ENCODE data around the gene ADCK1. TPM values are rescaled to one million over a fixed set of nuclear protein-coding genes. Genes with fewer than 3 reads are reported as not detected.

The ADCK1 gene
- total RNA-seq, 1 experiment from 2014 or later = 11.4 TPM

DNA sequence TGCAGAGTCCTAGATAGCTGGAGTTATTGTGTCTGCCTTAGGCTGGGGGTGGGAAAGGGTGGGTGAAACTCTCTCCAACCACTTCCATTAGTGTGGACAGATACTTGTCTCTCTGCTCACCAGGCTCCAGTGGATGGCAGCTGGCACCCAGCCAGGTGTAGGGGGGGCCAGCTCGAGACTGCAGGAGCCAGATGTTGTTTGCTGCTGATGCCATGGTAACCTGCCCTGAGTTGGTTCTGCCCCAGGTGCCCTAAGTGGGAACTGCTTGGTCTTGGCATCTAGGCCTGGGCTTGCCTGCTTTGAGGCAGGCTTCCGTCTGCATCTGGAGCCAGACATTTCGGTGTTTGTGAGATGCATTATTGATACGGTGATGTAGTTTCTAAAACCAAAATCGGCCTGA is 82.2 kb downstream of the ADCK1 start (continued):
- TF ChIP-seq, protein P1, sequence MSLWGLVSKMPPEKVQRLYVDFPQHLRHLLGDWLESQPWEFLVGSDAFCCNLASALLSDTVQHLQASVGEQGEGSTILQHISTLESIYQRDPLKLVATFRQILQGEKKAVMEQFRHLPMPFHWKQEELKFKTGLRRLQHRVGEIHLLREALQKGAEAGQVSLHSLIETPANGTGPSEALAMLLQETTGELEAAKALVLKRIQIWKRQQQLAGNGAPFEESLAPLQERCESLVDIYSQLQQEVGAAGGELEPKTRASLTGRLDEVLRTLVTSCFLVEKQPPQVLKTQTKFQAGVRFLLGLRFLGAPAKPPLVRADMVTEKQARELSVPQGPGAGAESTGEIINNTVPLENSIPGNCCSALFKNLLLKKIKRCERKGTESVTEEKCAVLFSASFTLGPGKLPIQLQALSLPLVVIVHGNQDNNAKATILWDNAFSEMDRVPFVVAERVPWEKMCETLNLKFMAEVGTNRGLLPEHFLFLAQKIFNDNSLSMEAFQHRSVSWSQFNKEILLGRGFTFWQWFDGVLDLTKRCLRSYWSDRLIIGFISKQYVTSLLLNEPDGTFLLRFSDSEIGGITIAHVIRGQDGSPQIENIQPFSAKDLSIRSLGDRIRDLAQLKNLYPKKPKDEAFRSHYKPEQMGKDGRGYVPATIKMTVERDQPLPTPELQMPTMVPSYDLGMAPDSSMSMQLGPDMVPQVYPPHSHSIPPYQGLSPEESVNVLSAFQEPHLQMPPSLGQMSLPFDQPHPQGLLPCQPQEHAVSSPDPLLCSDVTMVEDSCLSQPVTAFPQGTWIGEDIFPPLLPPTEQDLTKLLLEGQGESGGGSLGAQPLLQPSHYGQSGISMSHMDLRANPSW (CRISPR knock-in tag; conservative IDR thresholded peaks at IDR 0.05; ENCODE audit: low read depth) = no peak
- no peak for TF ChIP-seq SP1 (CRISPR knock-in tag; conservative IDR thresholded peaks at IDR 0.05)
- TF ChIP-seq GABPB1 (CRISPR knock-in tag; IDR thresholded peaks at IDR 0.05) = no peak
- TF ChIP-seq, protein P2, sequence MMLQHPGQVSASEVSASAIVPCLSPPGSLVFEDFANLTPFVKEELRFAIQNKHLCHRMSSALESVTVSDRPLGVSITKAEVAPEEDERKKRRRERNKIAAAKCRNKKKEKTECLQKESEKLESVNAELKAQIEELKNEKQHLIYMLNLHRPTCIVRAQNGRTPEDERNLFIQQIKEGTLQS (CRISPR knock-in tag; conservative IDR thresholded peaks at IDR 0.05) = no peak
- no peak for TF ChIP-seq ZNF121 (CRISPR knock-in tag; IDR thresholded peaks at IDR 0.05)
- TF ChIP-seq, protein P3, sequence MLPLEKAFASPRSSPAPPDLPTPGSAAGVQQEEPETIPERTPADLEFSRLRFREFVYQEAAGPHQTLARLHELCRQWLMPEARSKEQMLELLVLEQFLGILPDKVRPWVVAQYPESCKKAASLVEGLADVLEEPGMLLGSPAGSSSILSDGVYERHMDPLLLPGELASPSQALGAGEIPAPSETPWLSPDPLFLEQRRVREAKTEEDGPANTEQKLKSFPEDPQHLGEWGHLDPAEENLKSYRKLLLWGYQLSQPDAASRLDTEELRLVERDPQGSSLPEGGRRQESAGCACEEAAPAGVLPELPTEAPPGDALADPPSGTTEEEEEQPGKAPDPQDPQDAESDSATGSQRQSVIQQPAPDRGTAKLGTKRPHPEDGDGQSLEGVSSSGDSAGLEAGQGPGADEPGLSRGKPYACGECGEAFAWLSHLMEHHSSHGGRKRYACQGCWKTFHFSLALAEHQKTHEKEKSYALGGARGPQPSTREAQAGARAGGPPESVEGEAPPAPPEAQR (CRISPR knock-in tag; IDR thresholded peaks at IDR 0.05) = no peak
- TF ChIP-seq, protein P4, sequence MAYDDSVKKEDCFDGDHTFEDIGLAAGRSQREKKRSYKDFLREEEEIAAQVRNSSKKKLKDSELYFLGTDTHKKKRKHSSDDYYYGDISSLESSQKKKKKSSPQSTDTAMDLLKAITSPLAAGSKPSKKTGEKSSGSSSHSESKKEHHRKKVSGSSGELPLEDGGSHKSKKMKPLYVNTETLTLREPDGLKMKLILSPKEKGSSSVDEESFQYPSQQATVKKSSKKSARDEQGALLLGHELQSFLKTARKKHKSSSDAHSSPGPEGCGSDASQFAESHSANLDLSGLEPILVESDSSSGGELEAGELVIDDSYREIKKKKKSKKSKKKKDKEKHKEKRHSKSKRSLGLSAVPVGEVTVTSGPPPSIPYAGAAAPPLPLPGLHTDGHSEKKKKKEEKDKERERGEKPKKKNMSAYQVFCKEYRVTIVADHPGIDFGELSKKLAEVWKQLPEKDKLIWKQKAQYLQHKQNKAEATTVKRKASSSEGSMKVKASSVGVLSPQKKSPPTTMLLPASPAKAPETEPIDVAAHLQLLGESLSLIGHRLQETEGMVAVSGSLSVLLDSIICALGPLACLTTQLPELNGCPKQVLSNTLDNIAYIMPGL (CRISPR knock-in tag; IDR thresholded peaks at IDR 0.05) = no peak

DNA sequence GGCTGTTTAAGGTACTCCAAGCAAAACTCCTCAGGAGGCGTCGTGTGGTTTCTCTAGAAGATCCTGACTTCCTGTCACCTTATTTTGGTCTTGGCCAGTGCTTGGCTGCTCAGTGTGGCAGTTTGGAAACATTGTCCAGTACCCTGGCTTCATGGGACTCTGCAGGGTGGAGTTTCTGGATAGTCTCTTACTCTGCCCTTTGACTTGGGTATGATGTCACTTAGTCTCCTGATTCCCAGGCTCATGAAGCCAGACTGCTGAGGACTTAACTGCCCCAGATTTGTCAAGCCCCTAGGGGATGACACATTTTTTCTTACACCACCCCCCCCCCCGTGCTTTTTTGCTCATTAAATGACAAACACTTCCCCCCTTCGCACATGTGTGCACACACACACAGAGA is 82.7 kb downstream of the ADCK1 start:
- TF ChIP-seq MXD4 (CRISPR knock-in tag; IDR thresholded peaks at IDR 0.05; ENCODE audit: borderline replicate concordance) (no peak), ZNF138 (CRISPR knock-in tag; conservative IDR thresholded peaks at IDR 0.05) (no peak), EMX1 (CRISPR knock-in tag; IDR thresholded peaks at IDR 0.05) (no peak), JUN (CRISPR knock-in tag; IDR thresholded peaks at IDR 0.05) (no peak), NFATC4 (CRISPR knock-in tag; IDR thresholded peaks at IDR 0.05) (no peak)
- ChIA-PET POLR2A (no interaction called here), CTCF (no interaction called here)
- Mint-ChIP-seq H3K4me1 (0 out of 2 replicates have a peak, but pooled peaks cover 6% of the 10 kb centered on the region), H3K9me3 (no peaks in the 10 kb centered on the region), H3K27ac (peak overlapping the region; percentile 38; the same call in 1 of the 2 replicates), H3K36me3 (no peaks in the 10 kb centered on the region), H3K4me3 (no peak overlapping the region), H3K27me3 (ENCODE audit: low read depth) (no peaks in the 10 kb centered on the region)
- ATAC-seq (no peak), DNase-seq (ENCODE audit: low spot score) (no peak)

DNA sequence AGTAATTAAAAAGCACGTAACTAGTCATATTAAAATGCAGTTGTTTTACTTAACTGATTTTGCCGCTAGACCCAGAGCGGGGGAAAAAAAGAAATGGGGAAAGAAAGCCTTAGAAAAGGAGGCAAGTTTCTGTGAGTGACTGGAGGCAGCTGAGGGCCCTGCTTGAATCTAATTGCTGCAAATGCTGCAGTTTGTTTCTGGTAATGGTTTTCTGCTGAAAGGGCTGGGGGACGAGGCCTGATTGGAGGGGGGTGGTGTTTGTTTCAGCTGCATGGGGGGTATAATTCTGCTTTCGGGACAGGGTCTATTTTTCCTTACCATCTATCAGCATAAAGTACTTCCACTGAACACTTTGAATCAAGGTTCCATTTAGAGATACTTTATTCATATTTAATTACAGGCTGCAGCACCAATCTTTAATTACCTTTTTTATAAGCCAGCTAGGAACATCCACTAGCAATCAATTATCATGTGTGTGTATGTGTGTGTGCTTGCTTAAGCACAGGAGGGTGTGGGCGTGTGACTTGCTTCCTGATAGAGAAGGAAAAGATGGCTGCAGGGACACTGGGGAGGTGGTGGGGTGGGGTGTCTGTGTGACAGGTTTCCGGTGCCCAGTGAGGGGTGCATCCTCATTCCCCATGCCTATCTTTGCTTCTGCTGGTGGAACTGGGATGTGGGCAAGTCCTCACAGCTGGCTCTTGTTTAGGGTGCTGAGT is 83.4 kb downstream of the ADCK1 start:
- Mint-ChIP-seq H3K4me1 (0 out of 2 replicates have a peak, but pooled peaks cover 6% of the 10 kb centered on the region), H3K27me3 (ENCODE audit: low read depth) (no peaks in the 10 kb centered on the region), H3K4me3 (no peak overlapping the region), H3K9me3 (peaks cover 4% of the 10 kb centered on the region), H3K36me3 (peaks cover 6% of the 10 kb centered on the region), H3K27ac (no peak overlapping the region)
- CTCF ChIA-PET = no interaction called here
- TF ChIP-seq SOX15 (CRISPR knock-in tag; IDR thresholded peaks at IDR 0.05) (no peak), NR2C2 (CRISPR knock-in tag; IDR thresholded peaks at IDR 0.05) (no peak), CBFB (CRISPR knock-in tag; IDR thresholded peaks at IDR 0.05; ENCODE audit: low read depth) (no peak), ELF4 (CRISPR knock-in tag; IDR thresholded peaks at IDR 0.05; ENCODE audit: low read depth) (no peak), EMX1 (CRISPR knock-in tag; IDR thresholded peaks at IDR 0.05) (no peak), ZNF423 (CRISPR knock-in tag; IDR thresholded peaks at IDR 0.05) (no peak), RORB (CRISPR knock-in tag; IDR thresholded peaks at IDR 0.05) (no peak), ZNF232 (CRISPR knock-in tag; IDR thresholded peaks at IDR 0.05) (no peak), MYBL2 (CRISPR knock-in tag; IDR thresholded peaks at IDR 0.05) (no peak), GABPB1 (CRISPR knock-in tag; IDR thresholded peaks at IDR 0.05) (no peak), PRRX2 (CRISPR knock-in tag; IDR thresholded peaks at IDR 0.05) (no peak)
- TF ChIP-seq, protein P4 (CRISPR knock-in tag; IDR thresholded peaks at IDR 0.05) = no peak
- TF ChIP-seq, protein P3 (CRISPR knock-in tag; IDR thresholded peaks at IDR 0.05) = no peak
- POLR2A ChIA-PET = no interaction called here
- DNase-seq (ENCODE audit: low spot score) (no peak), ATAC-seq (no peak)

Data from WTC11 (cell line).